Suprapubic skin (tissue), 4 donors: ENCODE measurements around the gene ZNF407.

Source experiments
- POLR2A ChIP-seq, 2 donors: fragments of 450-650 bp; IDR thresholded peaks; one replicate each; pipeline ENCODE4 v1.6.1; 2017; ENCODE audit warnings: antibody characterized with exemption in 2 of 2, mild to moderate bottlenecking in 2 of 2, moderate library complexity in 2 of 2
- POLR2AphosphoS5 ChIP-seq, 3 donors: sonication (generic); formaldehyde crosslinking; IDR thresholded peaks; one replicate each; pipeline ENCODE4 v1.6.1; 2017; ENCODE audit warnings: antibody characterized with exemption in 3 of 3
- TF ChIP-seq, protein P1 (sequence below), 2 donors: fragments of 200-600 bp in 1 of 2; fragments of 450-650 bp in 1 of 2; sonication (generic) in 1 of 2; IDR thresholded peaks; one replicate each; pipeline ENCODE4 v1.5.1; 2016 to 2019; ENCODE audit warnings: antibody characterized with exemption in 2 of 2, mild to moderate bottlenecking in 1 of 2, moderate library complexity in 1 of 2

GRCh38 chr18:74930616-74931015 is 332.9 kb downstream of the ZNF407 start:
- TF ChIP-seq POLR2AphosphoS5 (IDR thresholded peaks at IDR 0.05) (no peak), POLR2A (IDR thresholded peaks at IDR 0.05) (no peak)
- TF ChIP-seq, protein P1, sequence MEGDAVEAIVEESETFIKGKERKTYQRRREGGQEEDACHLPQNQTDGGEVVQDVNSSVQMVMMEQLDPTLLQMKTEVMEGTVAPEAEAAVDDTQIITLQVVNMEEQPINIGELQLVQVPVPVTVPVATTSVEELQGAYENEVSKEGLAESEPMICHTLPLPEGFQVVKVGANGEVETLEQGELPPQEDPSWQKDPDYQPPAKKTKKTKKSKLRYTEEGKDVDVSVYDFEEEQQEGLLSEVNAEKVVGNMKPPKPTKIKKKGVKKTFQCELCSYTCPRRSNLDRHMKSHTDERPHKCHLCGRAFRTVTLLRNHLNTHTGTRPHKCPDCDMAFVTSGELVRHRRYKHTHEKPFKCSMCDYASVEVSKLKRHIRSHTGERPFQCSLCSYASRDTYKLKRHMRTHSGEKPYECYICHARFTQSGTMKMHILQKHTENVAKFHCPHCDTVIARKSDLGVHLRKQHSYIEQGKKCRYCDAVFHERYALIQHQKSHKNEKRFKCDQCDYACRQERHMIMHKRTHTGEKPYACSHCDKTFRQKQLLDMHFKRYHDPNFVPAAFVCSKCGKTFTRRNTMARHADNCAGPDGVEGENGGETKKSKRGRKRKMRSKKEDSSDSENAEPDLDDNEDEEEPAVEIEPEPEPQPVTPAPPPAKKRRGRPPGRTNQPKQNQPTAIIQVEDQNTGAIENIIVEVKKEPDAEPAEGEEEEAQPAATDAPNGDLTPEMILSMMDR (IDR thresholded peaks at IDR 0.05): no peak
